Aorta (tissue), 5 donors: ENCODE measurements around the gene CALM1. TPM values are rescaled to one million over a fixed set of nuclear protein-coding genes. Genes with fewer than 3 reads are reported as not detected.
A peak's percentile ranks its signal among the peaks of the same experiment; 100 is the strongest.

Experiments
- ATAC-seq: fragments of 200-7000 bp; cut with Tn5 transposase; one replicate; pipeline ENCODE4 v1.9.1; 2022; ENCODE audit warnings: moderate library complexity; ENCODE audit not compliant: low FRiP score
- DNase-seq, 2 donors: peaks; one replicate each; pipeline ENCODE4 v3.0.0-alpha.2; 2020
- H3K27ac ChIP-seq, 2 donors: one replicate each; pipeline ENCODE4 v1.5.1; 2013; ENCODE audit warnings: low read length in 2 of 2, mild to moderate bottlenecking in 2 of 2, moderate library complexity in 2 of 2, control low read depth in 1 of 2, inconsistent platforms in 1 of 2, low read depth in 1 of 2
- H3K27me3 ChIP-seq, 2 donors: one replicate each; pipeline ENCODE4 v1.6.1; 2013; ENCODE audit warnings: control low read depth in 1 of 2, low read length in 1 of 2, mild to moderate bottlenecking in 1 of 2, moderate library complexity in 1 of 2; ENCODE audit not compliant: insufficient read depth in 2 of 2, control insufficient read depth in 1 of 2
- H3K36me3 ChIP-seq, 2 donors: one replicate each; pipeline ENCODE4 v1.6.1; 2013; ENCODE audit warnings: control low read depth in 1 of 2, low read length in 1 of 2, mild to moderate bottlenecking in 1 of 2; ENCODE audit not compliant: insufficient read depth in 2 of 2, control insufficient read depth in 1 of 2
- H3K4me1 ChIP-seq, 2 donors: one replicate each; pipeline ENCODE4 v1.6.1; 2013; ENCODE audit warnings: low read length in 2 of 2, control low read depth in 1 of 2, mild to moderate bottlenecking in 1 of 2, moderate library complexity in 1 of 2; ENCODE audit not compliant: insufficient read depth in 2 of 2, control insufficient read depth in 1 of 2
- H3K4me3 ChIP-seq, 2 donors: one replicate each; pipeline ENCODE4 v1.5.1; 2013; ENCODE audit warnings: low read length in 2 of 2, control low read depth in 1 of 2, mild to moderate bottlenecking in 1 of 2
- H3K9me3 ChIP-seq: one replicate; pipeline ENCODE4 v1.6.1; 2013; ENCODE audit warnings: mild to moderate bottlenecking, low read length; ENCODE audit not compliant: control insufficient read depth
- WGBS, 2 donors: extraction: QIAGEN DNeasy Blood & Tissue Kit; methylation state at CpG; one replicate each; pipeline ENCODE4 v1.1.7; 2013; 5-methylcytosine and 5-hydroxymethylcytosine counted together
- intact Hi-C, 2 donors: fragments of 100-400 bp; cut with DNase I; formaldehyde crosslinking; loops; one replicate each; pipeline versions ENCODE4 v1.14.2 to v1.15.0; 2022
- polyA plus RNA-seq, 2 donors: library from polyadenylated mRNA; stranded (reverse); fragments of 200-250 nt; gene quantifications; one replicate each; pipeline ENCODE4 v1.2.3, GENCODE V29; 2013
- total RNA-seq, 2 donors: library from RNA; stranded (reverse); fragmentation: NEBNext Ultra II Directional; extraction: Animal tissue kit (Norgen Biotek cat#: 25700); gene quantifications; one replicate each; pipeline ENCODE4 v1.2.1, GENCODE V29; 2021
- donor health status: healthy with polysubstance abuse.
- donor health status: Bipolar disorder and iron deficiency.
- donor health status: DM: no; HTN: no; CAD: no.
- donor health status: DM: no; HTN: no; CAD: no.
- donor health status: DM: yes; HTN: yes; CAD: no.

The CALM1 gene
- total and polyA plus RNA-seq, 4 donors, result 279 to 595 (median 466) TPM

GRCh38 chr14:90408713-90409112 lies 11.9 kb downstream of the CALM1 start:
- H3K36me3 ChIP-seq, result peaks cover 5% of the 10 kb centered on the region in 2 donors
- ATAC-seq (peak; percentile 63), DNase-seq (no peak)
- H3K27me3 ChIP-seq, result no peaks in the 10 kb centered on the region
- 23 to 28% methylated on average over 6 of the region's 6 CpGs for WGBS, 2 donors
- no peaks in the 10 kb centered on the region for H3K9me3 ChIP-seq
- H3K4me1 ChIP-seq, result no peaks in the 10 kb centered on the region
- intact Hi-C loops, result loop anchor here in 1 of 2 donors (2.0 to 10.0 kb wide), 4 partner anchors 116 to 289 kb away; no protein-coding TSS in a partner anchor
- H3K4me3 ChIP-seq, result no peak overlapping the region
- H3K27ac ChIP-seq, result peak overlapping the region; percentile 96 to 99

GRCh38 chr14:90409209-90409730 lies 12.4 kb downstream of the CALM1 start:
- 6 to 7% methylated on average over 5 of the region's 5 CpGs for WGBS, 2 donors
- Histone ChIP-seq H3K27ac (peak overlapping the region; percentile 96 to 99), H3K27me3 (no peaks in the 10 kb centered on the region), H3K9me3 (no peaks in the 10 kb centered on the region), H3K4me3 (no peak overlapping the region), H3K4me1 (no peaks in the 10 kb centered on the region), H3K36me3 (peaks cover under 1 to 2% of the 10 kb centered on the region in 2 donors)
- peak; percentile 88 to 89 for DNase-seq
- intact Hi-C loops, result loop anchor here in 1 of 2 donors (2.0 to 10.0 kb wide), 4 partner anchors 116 to 288 kb away; no protein-coding TSS in a partner anchor
- ATAC-seq, result peak; percentile 92

- Histone ChIP-seq H3K4me1 (no peaks in the 10 kb centered on the region), H3K9me3 (no peaks in the 10 kb centered on the region), H3K4me3 (no peak overlapping the region), H3K27ac (no peak overlapping the region), H3K27me3 (no peaks in the 10 kb centered on the region), H3K36me3 (no peaks in the 10 kb centered on the region)
- intact Hi-C loops, result no loop called here
- WGBS, 2 donors, result 83% methylated on average over 2 of the region's 2 CpGs
- DNase-seq (no peak), ATAC-seq (no peak)
These were observed 15.2 kb downstream of the CALM1 start for GRCh38 chr14:90412058-90412457.

GRCh38 chr14:90416720-90417119 lies 19.9 kb downstream of the CALM1 start:
- DNase-seq (peak in 1 of 2 donors; percentile 23), ATAC-seq (no peak)
- intact Hi-C loops, result loop anchor here in 1 of 2 donors (5.0 kb wide), 1 partner anchor 76 kb away; no protein-coding TSS in a partner anchor
- no peaks in the 10 kb centered on the region for H3K4me1 ChIP-seq
- no peak overlapping the region for H3K27ac ChIP-seq
- no peaks in the 10 kb centered on the region for H3K36me3 ChIP-seq
- no peaks in the 10 kb centered on the region for H3K27me3 ChIP-seq
- H3K4me3 ChIP-seq, result no peak overlapping the region
- WGBS, 2 donors, result 54 to 56% methylated on average over 7 of the region's 7 CpGs
- no peaks in the 10 kb centered on the region for H3K9me3 ChIP-seq

- Histone ChIP-seq H3K36me3 (no peaks in the 10 kb centered on the region), H3K27ac (no peak overlapping the region), H3K27me3 (no peaks in the 10 kb centered on the region), H3K4me3 (no peak overlapping the region), H3K4me1 (no peaks in the 10 kb centered on the region), H3K9me3 (no peaks in the 10 kb centered on the region)
- DNase-seq (no peak), ATAC-seq (no peak)
- 96 to 100% methylated on average over 2 of the region's 2 CpGs for WGBS, 2 donors
- intact Hi-C loops, result loop anchor here in 1 of 2 donors (5.0 kb wide), 1 partner anchor 74 kb away; no protein-coding TSS in a partner anchor
These were observed 21.2 kb downstream of the CALM1 start for GRCh38 chr14:90418053-90418452.

GRCh38 chr14:90419200-90419599 lies 22.4 kb downstream of the CALM1 start:
- no peaks in the 10 kb centered on the region for H3K4me1 ChIP-seq
- 7 to 9% methylated on average over 12 of the region's 12 CpGs for WGBS, 2 donors
- peak; percentile 88 for ATAC-seq
- no peaks in the 10 kb centered on the region for H3K9me3 ChIP-seq
- no peaks in the 10 kb centered on the region for H3K36me3 ChIP-seq
- no peaks in the 10 kb centered on the region for H3K27me3 ChIP-seq
- H3K27ac ChIP-seq, result peak overlapping the region in 1 of 2 donors; percentile 4
- intact Hi-C loops, result loop anchor here in 1 of 2 donors (5.0 kb wide), 1 partner anchor 73 kb away; no protein-coding TSS in a partner anchor
- no peak overlapping the region for H3K4me3 ChIP-seq
- DNase-seq, result peak; percentile 93 to 95

- no peak overlapping the region for H3K4me3 ChIP-seq
- intact Hi-C loops, result loop anchor here in 1 of 2 donors (5.0 kb wide), 1 partner anchor 91 kb away; no protein-coding TSS in a partner anchor
- H3K27me3 ChIP-seq, result no peaks in the 10 kb centered on the region
- H3K27ac ChIP-seq, result no peak overlapping the region
- no peaks in the 10 kb centered on the region for H3K4me1 ChIP-seq
- no peaks in the 10 kb centered on the region for H3K36me3 ChIP-seq
- no peak for ATAC-seq
- DNase-seq, result peak in 1 of 2 donors; percentile 34
- 95 to 96% methylated on average over 7 of the region's 7 CpGs for WGBS, 2 donors
- H3K9me3 ChIP-seq, result no peaks in the 10 kb centered on the region
These were observed 24.3 kb downstream of the CALM1 start for GRCh38 chr14:90421001-90421631.

- WGBS, 2 donors, result 96 to 100% methylated on average over 2 to 3 of the region's 3 CpGs
- H3K9me3 ChIP-seq, result no peaks in the 10 kb centered on the region
- H3K36me3 ChIP-seq, result no peaks in the 10 kb centered on the region
- no peak overlapping the region for H3K4me3 ChIP-seq
- intact Hi-C loops, result loop anchor here in 1 of 2 donors (5.0 kb wide), 1 partner anchor 91 kb away; no protein-coding TSS in a partner anchor
- no peaks in the 10 kb centered on the region for H3K27me3 ChIP-seq
- no peaks in the 10 kb centered on the region for H3K4me1 ChIP-seq
- no peak for ATAC-seq
- DNase-seq, result peak in 1 of 2 donors; percentile 10
- H3K27ac ChIP-seq, result no peak overlapping the region
These were observed 24.8 kb downstream of the CALM1 start for GRCh38 chr14:90421632-90422020.
